Measurements from ENCODE around the gene SPATA6.

DNA sequence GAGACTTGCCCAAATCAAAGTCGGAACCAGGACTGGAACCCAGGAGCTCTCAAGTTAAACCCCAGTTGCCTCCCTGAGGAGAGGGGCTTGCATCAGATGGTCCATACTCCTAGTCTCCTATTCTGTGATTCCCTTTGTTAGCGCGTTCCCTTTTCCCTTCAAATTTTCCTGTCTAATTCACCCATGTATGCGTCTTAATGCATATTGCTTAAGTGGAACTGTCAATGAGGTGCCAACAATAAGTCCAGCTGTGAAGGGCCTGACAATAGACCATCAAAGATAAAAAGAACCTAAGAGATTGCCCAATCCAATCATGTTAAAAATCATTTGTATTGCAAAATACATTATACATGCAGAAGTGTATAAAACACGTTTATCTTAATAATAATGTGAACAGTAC lies 634 bp upstream of the SPATA6 start:
- TF ChIP-seq CTCF (IDR thresholded peaks at IDR 0.05) (no peak), POLR2A (IDR thresholded peaks at IDR 0.05) (no peak)
